ENCODE results near the gene KRT7. TPM values are rescaled to one million over a fixed set of nuclear protein-coding genes. Genes with fewer than 3 reads are reported as not detected.
A peak's percentile ranks its signal among the peaks of the same experiment; 100 is the strongest.

Gene KRT7
- total RNA-seq, result 100 to 1,000 TPM in 3 of 4 donors, 10 to 100 TPM in 1; 95.8 to 176 (median 123) TPM

- peaks cover 40% of the 10 kb centered on the region for H3K4me1 ChIP-seq
Measured at GRCh38 chr12:52232674-52233461, at the start of gene KRT7. TSS of gene KRT7 (plus strand) at chr12:52233243. CDS start at chr12:52233297, 54 bp downstream.

GRCh38 chr12:52183544-52183910 lies 49.5 kb upstream of the KRT7 start:
- DNase-seq (ENCODE audit: low spot score in 2 of 2), result no peak
- WGBS, result 46% methylated on average over 6 of the region's 6 CpGs
- TF ChIP-seq, protein P1, sequence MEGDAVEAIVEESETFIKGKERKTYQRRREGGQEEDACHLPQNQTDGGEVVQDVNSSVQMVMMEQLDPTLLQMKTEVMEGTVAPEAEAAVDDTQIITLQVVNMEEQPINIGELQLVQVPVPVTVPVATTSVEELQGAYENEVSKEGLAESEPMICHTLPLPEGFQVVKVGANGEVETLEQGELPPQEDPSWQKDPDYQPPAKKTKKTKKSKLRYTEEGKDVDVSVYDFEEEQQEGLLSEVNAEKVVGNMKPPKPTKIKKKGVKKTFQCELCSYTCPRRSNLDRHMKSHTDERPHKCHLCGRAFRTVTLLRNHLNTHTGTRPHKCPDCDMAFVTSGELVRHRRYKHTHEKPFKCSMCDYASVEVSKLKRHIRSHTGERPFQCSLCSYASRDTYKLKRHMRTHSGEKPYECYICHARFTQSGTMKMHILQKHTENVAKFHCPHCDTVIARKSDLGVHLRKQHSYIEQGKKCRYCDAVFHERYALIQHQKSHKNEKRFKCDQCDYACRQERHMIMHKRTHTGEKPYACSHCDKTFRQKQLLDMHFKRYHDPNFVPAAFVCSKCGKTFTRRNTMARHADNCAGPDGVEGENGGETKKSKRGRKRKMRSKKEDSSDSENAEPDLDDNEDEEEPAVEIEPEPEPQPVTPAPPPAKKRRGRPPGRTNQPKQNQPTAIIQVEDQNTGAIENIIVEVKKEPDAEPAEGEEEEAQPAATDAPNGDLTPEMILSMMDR (IDR thresholded peaks at IDR 0.05), result no peak
- TF ChIP-seq POLR2AphosphoS5 (IDR thresholded peaks at IDR 0.05), result no peak
- TF ChIP-seq EP300 (IDR thresholded peaks at IDR 0.05), result no peak
- TF ChIP-seq POLR2A (IDR thresholded peaks at IDR 0.05), result no peak
- peak overlapping the region; percentile 36 for H3K4me3 ChIP-seq
- peak overlapping the region; percentile 85 for H3K27ac ChIP-seq
- H3K36me3 ChIP-seq, result no peaks in the 10 kb centered on the region
- no peaks in the 10 kb centered on the region for H3K9me3 ChIP-seq
- H3K27me3 ChIP-seq, result no peaks in the 10 kb centered on the region
- H3K4me1 ChIP-seq, result peaks cover 61% of the 10 kb centered on the region

More at GRCh38 chr12:52232674-52233461, at the start of gene KRT7:
- Histone ChIP-seq H3K9me3 (no peaks in the 10 kb centered on the region), H3K4me3 (peak within 1 kb of the TSS; percentile 38), H3K27me3 (peaks cover 28% of the 10 kb centered on the region), H3K36me3 (no peaks in the 10 kb centered on the region), H3K27ac (peak within 1 kb of the TSS; percentile 57)
- TF ChIP-seq POLR2A (IDR thresholded peaks at IDR 0.05), result no peak
- TF ChIP-seq, protein P1 (IDR thresholded peaks at IDR 0.05), result no peak
- TF ChIP-seq EP300 (IDR thresholded peaks at IDR 0.05), result no peak
- TF ChIP-seq POLR2AphosphoS5 (IDR thresholded peaks at IDR 0.05), result no peak
- WGBS, result 22% methylated on average over 15 of the region's 58 CpGs
- DNase-seq (ENCODE audit: low spot score in 2 of 2), result peak in 1 of 2 donors; percentile 58

DNA sequence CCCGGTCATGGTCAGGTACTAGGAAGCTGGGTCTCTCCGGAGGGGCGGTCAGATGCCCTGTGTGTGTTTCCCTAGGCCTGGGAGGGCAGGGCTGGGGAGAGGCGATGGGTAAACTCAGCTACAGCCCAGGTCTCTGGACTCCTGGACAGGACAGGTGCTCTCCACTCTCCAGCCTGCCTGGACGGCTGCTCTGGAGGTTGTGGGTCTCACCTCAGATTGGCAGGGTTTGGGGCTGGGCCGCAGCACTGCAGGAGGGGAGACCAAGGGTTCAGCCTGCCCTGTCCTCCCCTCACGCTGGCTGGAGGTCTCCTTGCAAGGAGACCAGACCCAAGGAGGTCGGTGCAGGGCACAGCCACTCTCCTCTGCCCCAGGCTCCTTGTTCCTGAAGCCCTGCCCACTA lies 49.1 kb upstream of the KRT7 start:
- WGBS, result 75% methylated on average over 6 of the region's 8 CpGs
- DNase-seq (ENCODE audit: low spot score in 2 of 2), result no peak
- TF ChIP-seq POLR2A (IDR thresholded peaks at IDR 0.05) (no peak), POLR2AphosphoS5 (IDR thresholded peaks at IDR 0.05) (no peak), EP300 (IDR thresholded peaks at IDR 0.05) (no peak)
- TF ChIP-seq, protein P1 (IDR thresholded peaks at IDR 0.05), result no peak
- Histone ChIP-seq H3K27ac (peak overlapping the region; percentile 85), H3K9me3 (no peaks in the 10 kb centered on the region), H3K4me1 (peaks cover 56% of the 10 kb centered on the region), H3K4me3 (peak overlapping the region; percentile 36), H3K36me3 (no peaks in the 10 kb centered on the region), H3K27me3 (no peaks in the 10 kb centered on the region)

GRCh38 chr12:52184813-52185212 lies 48.2 kb upstream of the KRT7 start:
- TF ChIP-seq, protein P1 (IDR thresholded peaks at IDR 0.05), result no peak
- TF ChIP-seq EP300 (IDR thresholded peaks at IDR 0.05), result no peak
- TF ChIP-seq POLR2AphosphoS5 (IDR thresholded peaks at IDR 0.05), result no peak
- TF ChIP-seq POLR2A (IDR thresholded peaks at IDR 0.05), result no peak
- H3K4me3 ChIP-seq, result peak overlapping the region; percentile 36
- H3K27ac ChIP-seq, result peak overlapping the region; percentile 85
- H3K27me3 ChIP-seq, result no peaks in the 10 kb centered on the region
- no peaks in the 10 kb centered on the region for H3K9me3 ChIP-seq
- no peak for DNase-seq (ENCODE audit: low spot score in 2 of 2)
- peaks cover 52% of the 10 kb centered on the region for H3K4me1 ChIP-seq
- H3K36me3 ChIP-seq, result no peaks in the 10 kb centered on the region
- 76% methylated on average over 6 of the region's 6 CpGs for WGBS

GRCh38 chr12:52185400-52185967 lies 47.6 kb upstream of the KRT7 start:
- TF ChIP-seq EP300 (IDR thresholded peaks at IDR 0.05), result no peak
- no peak for TF ChIP-seq POLR2A (IDR thresholded peaks at IDR 0.05)
- no peak for TF ChIP-seq POLR2AphosphoS5 (IDR thresholded peaks at IDR 0.05)
- TF ChIP-seq, protein P1 (IDR thresholded peaks at IDR 0.05), result no peak
- Histone ChIP-seq H3K27ac (peak overlapping the region; percentile 85), H3K36me3 (no peaks in the 10 kb centered on the region), H3K9me3 (no peaks in the 10 kb centered on the region), H3K4me1 (peaks cover 52% of the 10 kb centered on the region), H3K4me3 (peak overlapping the region; percentile 36), H3K27me3 (no peaks in the 10 kb centered on the region)
- WGBS, result 77% methylated on average over 16 of the region's 16 CpGs
- DNase-seq (ENCODE audit: low spot score in 2 of 2), result no peak

Data from suprapubic skin (tissue), 4 donors.